Measurements from ENCODE around the gene MCU. TPM values are rescaled to one million over a fixed set of nuclear protein-coding genes. Genes with fewer than 3 reads are reported as not detected.

MCU gene
- total RNA-seq, 1 donor from 2014 or later = 20.3 TPM

DNA sequence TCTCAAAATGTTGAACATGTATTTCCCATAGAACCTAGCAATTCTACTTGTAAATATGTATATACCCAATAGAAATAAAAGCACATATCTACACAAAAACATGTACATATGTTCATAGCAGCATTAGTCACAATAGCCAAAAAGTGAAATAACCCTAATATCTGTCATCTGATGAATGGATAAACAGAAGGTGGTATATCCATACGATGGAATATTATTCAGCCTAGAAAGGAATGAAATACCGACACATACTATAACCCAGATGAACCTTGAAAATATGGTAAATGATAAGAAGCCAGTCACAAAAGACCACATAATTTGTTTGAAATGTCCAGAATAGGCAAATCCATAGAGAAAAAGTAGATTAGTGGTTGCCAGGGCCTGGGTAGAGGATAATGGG, 87.9 kb downstream of the MCU start:
- H3K4me1 ChIP-seq = peaks cover 22% of the 10 kb centered on the region
- intact Hi-C loops (cut with micrococcal nuclease) = no loop called here
- no peak for DNase-seq
- no peak overlapping the region for H3K4me3 ChIP-seq
- no peak for TF ChIP-seq CTCF (IDR thresholded peaks at IDR 0.05; ENCODE audit: borderline replicate concordance)
- H3K9me3 ChIP-seq (replicated peaks) = no peaks in the 10 kb centered on the region
- H3K27me3 ChIP-seq (ENCODE audit: low read depth) = no peaks in the 10 kb centered on the region
- H3K27ac ChIP-seq (replicated peaks) = no peak overlapping the region
- no peaks in the 10 kb centered on the region for H3K36me3 ChIP-seq

DNA sequence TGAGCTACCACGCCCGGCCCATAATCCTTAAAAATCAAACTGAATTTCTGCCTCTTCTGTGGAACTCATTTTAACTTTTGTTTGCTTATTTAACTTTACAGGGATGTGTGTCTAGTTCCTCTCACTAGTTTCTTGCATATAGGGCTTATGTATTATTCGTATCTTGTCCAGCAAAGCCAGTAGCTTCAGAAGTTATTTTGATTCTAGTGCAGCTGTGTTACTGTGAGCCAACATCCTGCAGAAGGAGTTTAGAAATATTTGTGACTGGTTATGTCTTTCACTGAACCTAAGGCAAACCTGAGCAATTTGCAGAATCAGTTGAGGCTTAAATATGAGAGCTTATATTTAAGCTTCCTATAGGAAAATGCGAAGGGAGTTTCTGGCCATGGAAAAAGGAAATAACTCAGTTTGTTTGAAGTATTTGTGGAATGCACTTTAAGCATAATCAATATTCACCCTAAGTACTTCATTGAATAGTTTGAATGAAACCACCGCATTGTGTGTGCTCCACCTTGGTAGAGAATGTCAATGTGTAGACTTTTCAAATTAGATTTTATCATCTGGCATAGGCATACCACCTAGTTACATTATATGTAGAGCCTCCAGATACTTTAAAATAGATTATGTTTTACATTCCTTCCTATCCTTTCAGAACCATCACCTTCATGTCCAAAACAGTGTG, 90.8 kb downstream of the MCU start:
- no peak for TF ChIP-seq CTCF (IDR thresholded peaks at IDR 0.05; ENCODE audit: borderline replicate concordance)
- no peak overlapping the region for H3K4me3 ChIP-seq
- DNase-seq = no peak
- H3K27ac ChIP-seq (replicated peaks) = no peak overlapping the region
- no peaks in the 10 kb centered on the region for H3K27me3 ChIP-seq (ENCODE audit: low read depth)
- H3K36me3 ChIP-seq = no peaks in the 10 kb centered on the region
- intact Hi-C loops (cut with micrococcal nuclease) = no loop called here
- H3K4me1 ChIP-seq = peaks cover 31% of the 10 kb centered on the region
- no peaks in the 10 kb centered on the region for H3K9me3 ChIP-seq (replicated peaks)

GRCh38 chr10:72783410-72783833, 91.5 kb downstream of the MCU start:
- no peak overlapping the region for H3K27ac ChIP-seq (replicated peaks)
- TF ChIP-seq CTCF (IDR thresholded peaks at IDR 0.05; ENCODE audit: borderline replicate concordance) = no peak
- no peaks in the 10 kb centered on the region for H3K27me3 ChIP-seq (ENCODE audit: low read depth)
- no peak overlapping the region for H3K4me3 ChIP-seq
- H3K4me1 ChIP-seq = peaks cover 31% of the 10 kb centered on the region
- no peak for DNase-seq
- H3K36me3 ChIP-seq = no peaks in the 10 kb centered on the region
- H3K9me3 ChIP-seq (replicated peaks) = no peaks in the 10 kb centered on the region
- intact Hi-C loops (cut with micrococcal nuclease) = no loop called here

DNA sequence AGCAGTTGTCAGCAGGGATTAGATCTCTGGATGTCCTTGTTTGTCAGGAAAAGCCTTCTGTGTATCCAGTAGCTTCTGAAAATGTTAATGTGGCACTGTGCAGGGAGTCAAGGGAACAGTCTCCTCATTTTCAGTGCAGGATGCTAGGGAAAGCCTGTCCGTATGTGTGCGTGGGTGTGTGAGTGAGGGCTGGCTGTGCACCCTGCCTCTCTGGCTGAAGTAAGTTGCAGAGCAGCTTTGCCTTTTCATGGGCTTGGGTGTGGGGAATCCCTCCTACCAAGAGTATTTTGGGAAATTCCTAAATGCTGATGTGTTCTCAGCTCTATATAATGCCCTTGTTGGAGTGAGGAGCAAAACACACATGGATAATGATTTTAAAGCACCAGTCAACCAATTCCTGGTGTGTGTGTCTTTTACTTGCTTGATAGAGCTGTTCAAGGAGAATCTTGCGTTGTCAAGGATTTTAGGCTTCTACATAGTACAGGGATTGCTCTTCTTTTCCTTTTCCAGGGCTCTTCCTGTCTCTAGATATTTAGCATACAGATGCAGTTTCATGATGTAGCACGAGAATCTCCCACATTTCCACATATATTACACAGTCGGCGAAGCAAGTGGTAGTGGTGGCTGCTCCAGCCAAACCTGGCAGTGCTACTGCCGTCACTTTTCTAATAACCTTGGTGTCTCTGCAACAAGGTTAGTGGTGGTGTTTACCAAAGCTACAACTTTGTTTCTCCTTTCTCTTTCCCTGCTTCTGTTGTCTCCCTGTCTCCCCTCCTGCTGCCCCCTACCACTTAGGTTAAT, 92.8 kb downstream of the MCU start:
- H3K4me1 ChIP-seq = peaks cover 32% of the 10 kb centered on the region
- H3K9me3 ChIP-seq (replicated peaks) = no peaks in the 10 kb centered on the region
- H3K4me3 ChIP-seq = peak overlapping the region; percentile 21
- no peak for TF ChIP-seq CTCF (IDR thresholded peaks at IDR 0.05; ENCODE audit: borderline replicate concordance)
- peak; percentile 40 for DNase-seq
- peak overlapping the region; percentile 36 for H3K27ac ChIP-seq (replicated peaks)
- H3K36me3 ChIP-seq = no peaks in the 10 kb centered on the region
- intact Hi-C loops (cut with micrococcal nuclease) = no loop called here
- H3K27me3 ChIP-seq (ENCODE audit: low read depth) = no peaks in the 10 kb centered on the region

DNA sequence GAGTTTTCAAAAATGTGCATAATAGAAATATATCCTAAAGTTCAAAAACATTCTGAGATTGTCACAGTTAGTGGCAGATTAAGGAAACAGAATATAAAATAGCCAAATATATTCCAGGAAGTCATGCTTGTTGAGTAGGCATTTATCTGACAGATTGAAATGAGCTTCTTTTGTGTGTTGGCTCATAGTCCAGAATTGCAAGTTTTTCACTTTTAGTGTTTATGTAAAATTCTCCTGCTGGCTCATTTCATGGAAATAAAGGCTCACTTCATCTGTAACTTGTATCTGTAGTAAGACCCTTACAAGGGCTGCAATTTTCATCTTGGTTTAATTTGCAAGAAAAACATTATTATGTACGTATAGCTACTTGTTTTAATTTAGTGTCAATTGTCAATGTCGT, 93.5 kb downstream of the MCU start:
- Histone ChIP-seq H3K4me3 (no peak overlapping the region), H3K36me3 (no peaks in the 10 kb centered on the region), H3K27me3 (ENCODE audit: low read depth) (no peaks in the 10 kb centered on the region), H3K27ac (replicated peaks) (no peak overlapping the region), H3K4me1 (peaks cover 39% of the 10 kb centered on the region), H3K9me3 (replicated peaks) (no peaks in the 10 kb centered on the region)
- DNase-seq = no peak
- TF ChIP-seq CTCF (IDR thresholded peaks at IDR 0.05; ENCODE audit: borderline replicate concordance) = no peak
- intact Hi-C loops (cut with micrococcal nuclease) = no loop called here

All from left ventricle myocardium inferior (tissue), 1 donor.